ENCODE results near the gene CACNA1B. TPM values are rescaled to one million over a fixed set of nuclear protein-coding genes. Genes with fewer than 3 reads are reported as not detected.

Gene CACNA1B
- total and polyA plus RNA-seq, 7 experiments from 2014 or later, result 0.07 TPM; not detected in 6

DNA sequence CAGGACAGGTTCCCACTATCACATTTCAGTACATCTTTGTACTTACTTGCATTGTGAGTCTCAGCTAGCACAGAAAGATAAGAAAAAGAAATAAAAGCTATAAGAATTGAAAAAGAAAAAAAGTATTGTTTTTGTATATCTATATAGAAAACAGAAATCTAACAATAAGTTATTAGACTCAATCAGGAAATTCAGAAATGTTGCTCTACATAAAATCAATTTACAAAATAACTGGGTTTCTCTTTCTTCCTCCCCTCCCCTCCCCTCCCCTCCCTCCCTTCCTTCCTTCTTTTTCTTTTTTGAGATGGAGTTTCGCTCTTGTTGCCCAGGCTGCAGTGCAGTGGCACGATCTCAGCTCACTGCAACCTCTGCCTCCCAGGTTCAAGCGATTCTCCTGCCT lies 7.2 kb upstream of the CACNA1B start:
- Mint-ChIP-seq H3K27me3 (peaks cover 0 to 59% (median 37%) of the 10 kb centered on the region in 5 donors), H3K4me1 (no peaks in the 10 kb centered on the region), H3K4me3 (no peak overlapping the region)

DNA sequence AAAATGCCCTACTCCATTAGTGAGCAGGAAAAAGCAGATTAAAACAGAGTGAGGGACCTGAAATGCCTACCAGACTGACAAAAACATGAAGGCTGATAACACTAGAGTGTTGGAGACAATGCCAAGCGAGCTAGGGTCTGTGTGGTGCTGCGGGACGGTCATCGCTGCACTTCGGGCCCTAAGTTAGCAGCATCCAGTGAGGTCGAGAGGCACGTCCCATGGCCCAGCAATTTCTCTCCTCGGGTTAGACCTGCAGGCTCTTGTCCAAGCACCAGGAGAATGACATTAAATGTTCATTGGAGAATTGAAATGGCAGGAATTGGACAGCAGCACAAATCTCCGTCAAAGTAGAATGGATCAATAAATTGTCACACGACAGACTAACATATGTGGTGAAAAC lies 5.3 kb upstream of the CACNA1B start:
- no peaks in the 10 kb centered on the region for H3K36me3 ChIP-seq (ENCODE audit: control insufficient read depth in 2 of 3, insufficient read depth in 3 of 3, low read length in 3 of 3)
- H3K27me3 ChIP-seq (ENCODE audit: control insufficient read depth in 2 of 2, insufficient read depth in 2 of 2, low read length in 2 of 2), result no peaks in the 10 kb centered on the region
- peaks cover 0 to 7% (median 0%) of the 10 kb centered on the region in 5 donors for H3K36me3 Mint-ChIP-seq
- no peak overlapping the region for H3K4me3 ChIP-seq (ENCODE audit: low read length)
- H3K4me1 Mint-ChIP-seq, result peaks cover 0 to 5% (median 2%) of the 10 kb centered on the region in 7 donors
- intact Hi-C loops (cut with micrococcal nuclease), result no loop called here
- DNase-seq, result no peak
- no peak overlapping the region for H3K27ac ChIP-seq (ENCODE audit: low read depth, low read length)
- H3K27me3 Mint-ChIP-seq, result peaks cover 10 to 61% (median 49%) of the 10 kb centered on the region in 5 donors
- ChIA-PET CTCF (no interaction called here), POLR2A (no interaction called here)
- peaks cover 0 to 14% (median 3%) of the 10 kb centered on the region in 11 donors for H3K9me3 Mint-ChIP-seq
- H3K27ac Mint-ChIP-seq, result no peak overlapping the region
- no peak for ATAC-seq
- H3K4me3 Mint-ChIP-seq, result no peak overlapping the region
- H3K9me3 ChIP-seq (ENCODE audit: control insufficient read depth in 2 of 3, low read length in 3 of 3), result no peaks in the 10 kb centered on the region
- H3K4me1 ChIP-seq (ENCODE audit: control insufficient read depth in 2 of 2, insufficient read depth in 2 of 2, low read length in 2 of 2), result no peaks in the 10 kb centered on the region

More for the DNA sequence above, 7.2 kb upstream of the CACNA1B start:
- intact Hi-C loops (cut with micrococcal nuclease), result no loop called here
- no peak for DNase-seq
- Histone ChIP-seq H3K27me3 (ENCODE audit: control insufficient read depth in 2 of 2, insufficient read depth in 2 of 2, low read length in 2 of 2) (no peaks in the 10 kb centered on the region), H3K9me3 (ENCODE audit: control insufficient read depth in 2 of 3, low read length in 3 of 3) (no peaks in the 10 kb centered on the region), H3K4me1 (ENCODE audit: control insufficient read depth in 2 of 2, insufficient read depth in 2 of 2, low read length in 2 of 2) (no peaks in the 10 kb centered on the region), H3K36me3 (ENCODE audit: control insufficient read depth in 2 of 3, insufficient read depth in 3 of 3, low read length in 3 of 3) (no peaks in the 10 kb centered on the region), H3K27ac (ENCODE audit: low read depth, low read length) (no peak overlapping the region), H3K4me3 (ENCODE audit: low read length) (no peak overlapping the region)
- Mint-ChIP-seq H3K36me3 (peaks cover 0 to 3% (median 0%) of the 10 kb centered on the region in 5 donors), H3K27ac (no peak overlapping the region), H3K9me3 (peaks cover 0 to 6% (median 2%) of the 10 kb centered on the region in 11 donors)
- POLR2A ChIA-PET, result no interaction called here
- CTCF ChIA-PET, result no interaction called here
- no peak for ATAC-seq

DNA sequence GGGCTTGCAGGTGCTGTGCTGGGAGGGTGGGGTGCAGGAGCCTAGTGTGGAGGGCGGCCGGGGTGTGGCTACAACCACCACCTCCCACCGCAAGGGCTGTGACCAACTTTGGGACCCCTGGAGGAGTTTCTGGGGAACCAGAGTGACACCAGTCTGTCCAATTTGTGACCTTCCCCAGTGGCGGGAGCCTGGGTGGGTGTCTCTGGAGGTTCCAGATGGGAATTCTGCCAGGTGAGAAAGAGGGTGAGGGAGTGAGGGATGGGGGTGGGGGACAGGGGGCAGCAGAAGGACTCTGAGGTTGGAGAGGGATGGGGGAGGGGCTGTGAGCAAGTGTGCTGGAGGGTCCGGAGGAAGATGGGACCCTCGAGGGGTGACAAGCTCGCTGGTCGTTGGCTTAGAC lies 4.2 kb upstream of the CACNA1B start:
- peaks cover 0 to 5% (median 2%) of the 10 kb centered on the region in 7 donors for H3K4me1 Mint-ChIP-seq
- Histone ChIP-seq H3K4me1 (ENCODE audit: control insufficient read depth in 2 of 2, insufficient read depth in 2 of 2, low read length in 2 of 2) (no peaks in the 10 kb centered on the region), H3K9me3 (ENCODE audit: control insufficient read depth in 2 of 3, low read length in 3 of 3) (no peaks in the 10 kb centered on the region), H3K36me3 (ENCODE audit: control insufficient read depth in 2 of 3, insufficient read depth in 3 of 3, low read length in 3 of 3) (no peaks in the 10 kb centered on the region), H3K27me3 (ENCODE audit: control insufficient read depth in 2 of 2, insufficient read depth in 2 of 2, low read length in 2 of 2) (no peaks in the 10 kb centered on the region), H3K4me3 (ENCODE audit: low read length) (no peak overlapping the region), H3K27ac (ENCODE audit: low read depth, low read length) (no peak overlapping the region)
- peaks cover 0 to 7% (median 0%) of the 10 kb centered on the region in 5 donors for H3K36me3 Mint-ChIP-seq
- no peak overlapping the region for H3K27ac Mint-ChIP-seq
- H3K4me3 Mint-ChIP-seq, result no peak overlapping the region
- ATAC-seq, result no peak
- ChIA-PET POLR2A (no interaction called here), CTCF (no interaction called here)
- no peak for DNase-seq
- peaks cover 0 to 12% (median 3%) of the 10 kb centered on the region in 11 donors for H3K9me3 Mint-ChIP-seq
- peaks cover 10 to 52% (median 39%) of the 10 kb centered on the region in 5 donors for H3K27me3 Mint-ChIP-seq
- intact Hi-C loops (cut with micrococcal nuclease), result no loop called here

DNA sequence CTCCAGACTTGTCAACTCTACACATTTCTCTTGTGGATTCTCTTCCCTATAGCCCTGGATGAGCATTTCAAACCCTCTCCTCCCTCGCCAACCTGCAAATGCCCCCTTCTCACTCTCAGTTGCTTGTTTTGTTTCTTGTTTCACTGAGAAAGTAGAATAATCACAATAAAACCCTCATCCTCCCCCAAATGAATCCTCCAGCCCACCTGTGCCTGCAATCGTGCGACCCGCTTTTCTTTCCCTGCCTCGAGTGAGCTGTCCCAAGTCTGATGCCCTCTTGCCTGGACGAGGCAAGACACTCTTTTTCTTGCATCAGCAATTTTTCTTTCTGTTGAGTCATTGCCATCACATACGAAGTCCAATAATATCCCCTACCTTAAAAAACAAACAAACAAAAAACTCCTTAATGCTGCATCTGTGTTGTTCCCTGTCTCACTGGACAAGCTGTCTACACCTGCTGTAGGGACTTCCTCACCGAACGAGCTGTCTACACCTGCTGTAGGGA lies 3.7 kb upstream of the CACNA1B start:
- ChIA-PET CTCF (no interaction called here), POLR2A (no interaction called here)
- intact Hi-C loops (cut with micrococcal nuclease), result no loop called here
- Histone ChIP-seq H3K27me3 (ENCODE audit: control insufficient read depth in 2 of 2, insufficient read depth in 2 of 2, low read length in 2 of 2) (no peaks in the 10 kb centered on the region), H3K36me3 (ENCODE audit: control insufficient read depth in 2 of 3, insufficient read depth in 3 of 3, low read length in 3 of 3) (no peaks in the 10 kb centered on the region), H3K9me3 (ENCODE audit: control insufficient read depth in 2 of 3, low read length in 3 of 3) (no peaks in the 10 kb centered on the region), H3K4me1 (ENCODE audit: control insufficient read depth in 2 of 2, insufficient read depth in 2 of 2, low read length in 2 of 2) (no peaks in the 10 kb centered on the region), H3K27ac (ENCODE audit: low read depth, low read length) (no peak overlapping the region), H3K4me3 (ENCODE audit: low read length) (no peak overlapping the region)
- Mint-ChIP-seq H3K27me3 (peaks cover 10 to 50% (median 35%) of the 10 kb centered on the region in 5 donors), H3K36me3 (peaks cover 0 to 7% (median 0%) of the 10 kb centered on the region in 5 donors), H3K4me1 (peaks cover 0 to 5% (median 2%) of the 10 kb centered on the region in 7 donors), H3K27ac (no peak overlapping the region), H3K9me3 (peaks cover 0 to 9% (median 2%) of the 10 kb centered on the region in 11 donors), H3K4me3 (no peak overlapping the region)
- ATAC-seq, result no peak
- DNase-seq, result no peak

DNA sequence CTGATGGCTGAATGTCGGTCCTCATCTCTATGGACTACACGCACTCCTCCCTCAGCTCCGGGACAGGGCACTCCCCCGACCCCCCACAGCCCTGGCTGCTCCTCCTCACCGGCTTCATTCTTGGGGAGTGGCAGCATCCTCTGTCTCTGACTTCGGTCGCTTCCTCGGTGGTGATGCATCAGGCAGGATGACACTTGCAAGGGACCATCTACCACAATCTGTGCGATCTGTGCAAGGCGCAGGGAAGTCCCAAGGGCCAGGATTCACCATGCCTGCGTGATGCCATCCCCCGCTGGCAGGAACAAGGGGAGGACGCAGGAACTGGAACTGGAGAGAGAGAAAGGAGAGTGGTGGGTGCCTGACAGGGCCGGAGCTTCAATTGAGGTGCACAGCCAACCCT lies 2.2 kb upstream of the CACNA1B start:
- no peak for DNase-seq
- H3K27ac Mint-ChIP-seq, result no peak overlapping the region
- H3K9me3 ChIP-seq (ENCODE audit: control insufficient read depth in 2 of 3, low read length in 3 of 3), result no peaks in the 10 kb centered on the region
- intact Hi-C loops (cut with micrococcal nuclease), result no loop called here
- ChIA-PET CTCF (no interaction called here), POLR2A (no interaction called here)
- H3K27me3 Mint-ChIP-seq, result peaks cover 12 to 59% (median 40%) of the 10 kb centered on the region in 5 donors
- no peak overlapping the region for H3K27ac ChIP-seq (ENCODE audit: low read depth, low read length)
- H3K4me1 Mint-ChIP-seq, result peaks cover 0 to 5% (median 4%) of the 10 kb centered on the region in 7 donors
- H3K9me3 Mint-ChIP-seq, result peaks cover 0 to 9% (median 2%) of the 10 kb centered on the region in 11 donors
- H3K36me3 ChIP-seq (ENCODE audit: control insufficient read depth in 2 of 3, insufficient read depth in 3 of 3, low read length in 3 of 3), result no peaks in the 10 kb centered on the region
- no peak overlapping the region for H3K4me3 Mint-ChIP-seq
- no peaks in the 10 kb centered on the region for H3K27me3 ChIP-seq (ENCODE audit: control insufficient read depth in 2 of 2, insufficient read depth in 2 of 2, low read length in 2 of 2)
- H3K4me3 ChIP-seq (ENCODE audit: low read length), result no peak overlapping the region
- ATAC-seq, result no peak
- peaks cover 0 to 7% (median 0%) of the 10 kb centered on the region in 5 donors for H3K36me3 Mint-ChIP-seq
- no peaks in the 10 kb centered on the region for H3K4me1 ChIP-seq (ENCODE audit: control insufficient read depth in 2 of 2, insufficient read depth in 2 of 2, low read length in 2 of 2)

DNA sequence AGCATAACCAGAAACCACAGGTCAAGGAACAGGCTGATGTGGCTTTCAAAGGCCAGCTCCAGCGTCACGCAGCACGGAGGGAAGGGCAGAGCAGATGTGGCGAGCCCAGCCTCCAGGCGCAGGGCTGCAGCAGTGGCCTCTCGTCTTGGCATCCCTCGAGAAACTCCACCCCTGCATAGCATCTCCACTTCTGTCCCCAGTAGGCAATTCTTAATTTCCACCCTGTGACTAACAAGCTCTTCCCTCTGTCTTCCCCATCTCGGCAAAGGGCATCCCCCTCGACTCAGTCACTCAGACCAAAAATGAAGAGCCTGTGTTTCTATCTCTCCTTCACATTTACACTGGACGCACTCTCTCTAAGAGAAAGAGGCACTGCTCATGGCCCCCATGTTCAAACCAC lies 1.7 kb upstream of the CACNA1B start:
- Histone ChIP-seq H3K27me3 (ENCODE audit: control insufficient read depth in 2 of 2, insufficient read depth in 2 of 2, low read length in 2 of 2) (no peaks in the 10 kb centered on the region), H3K9me3 (ENCODE audit: control insufficient read depth in 2 of 3, low read length in 3 of 3) (no peaks in the 10 kb centered on the region), H3K27ac (ENCODE audit: low read depth, low read length) (no peak overlapping the region), H3K36me3 (ENCODE audit: control insufficient read depth in 2 of 3, insufficient read depth in 3 of 3, low read length in 3 of 3) (no peaks in the 10 kb centered on the region), H3K4me3 (ENCODE audit: low read length) (no peak overlapping the region), H3K4me1 (ENCODE audit: control insufficient read depth in 2 of 2, insufficient read depth in 2 of 2, low read length in 2 of 2) (no peaks in the 10 kb centered on the region)
- Mint-ChIP-seq H3K9me3 (peaks cover 0 to 9% (median 2%) of the 10 kb centered on the region in 11 donors), H3K36me3 (peaks cover 0 to 7% (median 0%) of the 10 kb centered on the region in 5 donors), H3K4me1 (peaks cover 0 to 5% (median 4%) of the 10 kb centered on the region in 7 donors), H3K27me3 (peaks cover 12 to 59% (median 40%) of the 10 kb centered on the region in 5 donors), H3K27ac (peak overlapping the region in 1 of 9 donors; percentile 4), H3K4me3 (peak overlapping the region in 2 of 10 donors; percentile 5 to 70)
- no peak for ATAC-seq
- POLR2A ChIA-PET, result no interaction called here
- CTCF ChIA-PET, result no interaction called here
- intact Hi-C loops (cut with micrococcal nuclease), result no loop called here
- no peak for DNase-seq

DNA sequence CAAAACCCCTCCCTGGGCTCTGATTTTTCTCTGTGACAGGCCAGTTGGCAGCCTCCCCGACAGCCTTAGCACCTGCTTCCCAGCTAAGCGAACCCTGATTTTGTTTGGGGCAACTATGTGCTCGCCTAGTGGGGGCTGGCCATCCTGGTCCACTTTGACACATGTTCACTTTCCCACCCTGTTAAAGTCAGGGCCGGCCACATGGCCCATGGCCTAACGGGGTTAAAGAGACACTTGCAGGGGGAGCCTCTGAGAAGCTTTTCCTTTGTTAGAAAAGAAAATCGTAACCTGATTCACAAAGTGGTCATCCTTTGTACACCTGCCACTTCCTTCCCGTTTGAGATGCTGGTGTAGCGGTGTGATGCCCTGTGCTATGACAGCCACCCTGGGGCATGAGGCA lies 1.3 kb upstream of the CACNA1B start:
- H3K36me3 Mint-ChIP-seq, result peaks cover 0 to 7% (median 0%) of the 10 kb centered on the region in 5 donors
- ChIA-PET CTCF (no interaction called here), POLR2A (no interaction called here)
- H3K4me1 ChIP-seq (ENCODE audit: control insufficient read depth in 2 of 2, insufficient read depth in 2 of 2, low read length in 2 of 2), result no peaks in the 10 kb centered on the region
- H3K4me3 ChIP-seq (ENCODE audit: low read length), result no peak overlapping the region
- no peaks in the 10 kb centered on the region for H3K9me3 ChIP-seq (ENCODE audit: control insufficient read depth in 2 of 3, low read length in 3 of 3)
- no peak for ATAC-seq
- peaks cover 12 to 58% (median 40%) of the 10 kb centered on the region in 5 donors for H3K27me3 Mint-ChIP-seq
- peak overlapping the region in 1 of 9 donors; percentile 4 for H3K27ac Mint-ChIP-seq
- no peak for DNase-seq
- H3K27ac ChIP-seq (ENCODE audit: low read depth, low read length), result no peak overlapping the region
- peaks cover 0 to 9% (median 2%) of the 10 kb centered on the region in 11 donors for H3K9me3 Mint-ChIP-seq
- H3K4me3 Mint-ChIP-seq, result peak overlapping the region in 9 of 10 donors; percentile 7 to 70 (median 58)
- intact Hi-C loops (cut with micrococcal nuclease), result no loop called here
- H3K27me3 ChIP-seq (ENCODE audit: control insufficient read depth in 2 of 2, insufficient read depth in 2 of 2, low read length in 2 of 2), result no peaks in the 10 kb centered on the region
- H3K36me3 ChIP-seq (ENCODE audit: control insufficient read depth in 2 of 3, insufficient read depth in 3 of 3, low read length in 3 of 3), result no peaks in the 10 kb centered on the region
- H3K4me1 Mint-ChIP-seq, result peaks cover 0 to 5% (median 4%) of the 10 kb centered on the region in 7 donors

Data from naive thymus-derived CD4-positive, alpha-beta T cell (primary cell).